NCI-H82 (cell line): ENCODE results near the gene TEX13A.

Source experiments
- DNase-seq: peaks from one replicate; lab custom pipeline; 2025; lab: John Stamatoyannopoulos, UW

The TEX13A gene

GRCh38 chrX:105173071-105173470 lies 47.4 kb downstream of the TEX13A start:
- DNase-seq: no peak
